Parathyroid adenoma (tissue), 2 donors: ENCODE results near the gene ERCC4.

Source experiments
- H2AFZ ChIP-seq: fragments of 300-600 bp; sonication (generic); one replicate; pipeline ENCODE4 v1.7.0; 2017; ENCODE audit warnings: antibody characterized with exemption, mild to moderate bottlenecking
- H3K27ac ChIP-seq: fragments of 300-600 bp; sonication (generic); one replicate; pipeline ENCODE4 v1.7.0; 2017
- H3K27me3 ChIP-seq: fragments of 300-600 bp; sonication (generic); one replicate; pipeline ENCODE4 v1.7.0; 2017; ENCODE audit warnings: low read length; ENCODE audit not compliant: control insufficient read depth, insufficient read depth
- H3K36me3 ChIP-seq: fragments of 300-600 bp; sonication (generic); one replicate; pipeline ENCODE4 v1.7.0; 2017; ENCODE audit warnings: low read length; ENCODE audit not compliant: control insufficient read depth, insufficient read depth
- H3K4me1 ChIP-seq: fragments of 300-600 bp; sonication (generic); one replicate; pipeline ENCODE4 v1.7.0; 2017; ENCODE audit warnings: control low read depth
- H3K4me2 ChIP-seq: fragments of 300-600 bp; sonication (generic); one replicate; pipeline ENCODE4 v1.7.0; 2017; ENCODE audit warnings: low read length
- H3K4me3 ChIP-seq: fragments of 300-600 bp; sonication (generic); one replicate; pipeline ENCODE4 v1.7.0; 2017; ENCODE audit warnings: low read depth, low read length
- H3K79me2 ChIP-seq: fragments of 300-600 bp; sonication (generic); one replicate; pipeline ENCODE4 v1.7.0; 2017; ENCODE audit warnings: control low read depth
- H3K9ac ChIP-seq: fragments of 300-600 bp; sonication (generic); one replicate; pipeline ENCODE4 v1.7.0; 2017; ENCODE audit warnings: mild to moderate bottlenecking
- H3K9me3 ChIP-seq: fragments of 300-600 bp; sonication (generic); one replicate; pipeline ENCODE4 v1.7.0; 2017; ENCODE audit warnings: low read length; ENCODE audit not compliant: control insufficient read depth
- TF ChIP-seq, protein P1 (sequence below): fragments of 300-600 bp; sonication (generic); IDR thresholded peaks from one replicate; pipeline ENCODE4 v1.7.0; 2017; ENCODE audit warnings: antibody characterized with exemption, mild to moderate bottlenecking
- donor health status: primary hyperparathyroidism.

The ERCC4 gene

DNA sequence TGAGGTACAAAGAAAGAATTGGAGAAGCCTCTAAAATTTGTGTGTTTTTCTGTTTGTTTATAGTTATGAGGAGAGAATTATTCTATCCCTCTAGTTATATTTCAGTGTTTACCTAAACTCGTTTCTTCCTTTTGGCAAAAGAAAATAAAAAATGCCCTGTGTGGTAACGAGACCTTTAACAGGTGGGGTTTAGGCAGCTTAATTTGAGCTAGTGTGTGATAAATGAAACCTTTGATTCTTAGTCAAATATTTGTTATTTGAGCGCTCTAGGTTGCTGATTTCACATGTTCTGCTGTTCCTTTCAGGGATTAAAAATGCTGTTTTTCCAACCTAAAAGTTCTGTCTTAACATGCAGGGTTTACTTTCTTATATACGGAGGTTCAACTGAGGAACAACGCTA is 17.5 kb downstream of the ERCC4 start:
- Histone ChIP-seq H3K27ac (no peak overlapping the region), H3K4me3 (no peak overlapping the region)

DNA sequence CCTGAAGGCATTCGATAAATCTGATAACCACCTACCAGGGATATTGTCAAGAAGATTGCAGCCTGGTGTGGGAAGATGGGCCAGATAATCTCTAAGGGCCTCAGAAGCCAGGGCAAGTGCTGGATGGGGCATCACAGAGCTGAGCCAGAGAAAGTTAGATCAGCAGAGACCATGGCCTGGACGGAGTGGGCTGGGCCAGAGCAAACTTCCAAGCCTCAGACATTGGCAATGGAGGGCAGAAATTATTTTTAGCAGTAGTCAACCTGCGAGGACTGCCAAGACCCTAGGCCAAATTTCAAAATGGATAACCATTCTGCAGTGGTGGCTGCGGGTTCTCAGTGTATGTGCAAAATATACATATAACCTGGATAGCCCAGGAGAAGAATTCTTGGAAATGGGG is 18.5 kb downstream of the ERCC4 start:
- Histone ChIP-seq H3K79me2 (no peaks in the 10 kb centered on the region), H3K4me3 (no peak overlapping the region), H3K9me3 (no peaks in the 10 kb centered on the region), H3K27ac (no peak overlapping the region), H3K4me2 (no peak overlapping the region), H3K9ac (no peak overlapping the region), H3K36me3 (no peaks in the 10 kb centered on the region), H3K27me3 (no peaks in the 10 kb centered on the region), H2AFZ (no peak overlapping the region), H3K4me1 (peaks cover 4% of the 10 kb centered on the region)
- TF ChIP-seq, protein P1, sequence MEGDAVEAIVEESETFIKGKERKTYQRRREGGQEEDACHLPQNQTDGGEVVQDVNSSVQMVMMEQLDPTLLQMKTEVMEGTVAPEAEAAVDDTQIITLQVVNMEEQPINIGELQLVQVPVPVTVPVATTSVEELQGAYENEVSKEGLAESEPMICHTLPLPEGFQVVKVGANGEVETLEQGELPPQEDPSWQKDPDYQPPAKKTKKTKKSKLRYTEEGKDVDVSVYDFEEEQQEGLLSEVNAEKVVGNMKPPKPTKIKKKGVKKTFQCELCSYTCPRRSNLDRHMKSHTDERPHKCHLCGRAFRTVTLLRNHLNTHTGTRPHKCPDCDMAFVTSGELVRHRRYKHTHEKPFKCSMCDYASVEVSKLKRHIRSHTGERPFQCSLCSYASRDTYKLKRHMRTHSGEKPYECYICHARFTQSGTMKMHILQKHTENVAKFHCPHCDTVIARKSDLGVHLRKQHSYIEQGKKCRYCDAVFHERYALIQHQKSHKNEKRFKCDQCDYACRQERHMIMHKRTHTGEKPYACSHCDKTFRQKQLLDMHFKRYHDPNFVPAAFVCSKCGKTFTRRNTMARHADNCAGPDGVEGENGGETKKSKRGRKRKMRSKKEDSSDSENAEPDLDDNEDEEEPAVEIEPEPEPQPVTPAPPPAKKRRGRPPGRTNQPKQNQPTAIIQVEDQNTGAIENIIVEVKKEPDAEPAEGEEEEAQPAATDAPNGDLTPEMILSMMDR = no peak

More for the DNA sequence above, 17.5 kb downstream of the ERCC4 start:
- Histone ChIP-seq H3K36me3 (no peaks in the 10 kb centered on the region), H3K9me3 (no peaks in the 10 kb centered on the region), H3K27me3 (no peaks in the 10 kb centered on the region), H2AFZ (no peak overlapping the region), H3K9ac (no peak overlapping the region), H3K4me1 (peaks cover 4% of the 10 kb centered on the region), H3K4me2 (no peak overlapping the region), H3K79me2 (no peaks in the 10 kb centered on the region)
- TF ChIP-seq, protein P1 = no peak

DNA sequence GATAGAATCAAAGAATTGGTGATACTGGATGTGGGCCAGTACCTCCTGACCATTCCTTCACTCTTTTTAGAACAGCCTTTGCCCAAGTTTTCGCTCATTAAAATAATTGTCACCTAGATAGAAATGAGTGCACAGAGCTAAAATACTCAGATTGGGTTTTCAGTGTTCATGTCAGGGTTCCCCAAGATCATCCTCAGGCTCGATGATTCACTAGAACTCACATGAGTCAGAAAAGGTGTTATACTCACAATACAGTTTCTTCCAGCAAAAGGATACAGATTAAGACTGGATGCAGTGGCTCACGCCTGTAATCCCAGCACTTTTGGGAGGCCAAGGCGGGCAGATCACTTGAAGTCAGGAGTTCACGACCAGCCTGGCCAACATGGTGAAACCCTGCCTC is 19.9 kb downstream of the ERCC4 start:
- Histone ChIP-seq H3K9me3 (no peaks in the 10 kb centered on the region), H3K79me2 (no peaks in the 10 kb centered on the region), H2AFZ (no peak overlapping the region), H3K36me3 (no peaks in the 10 kb centered on the region), H3K4me1 (peaks cover 4% of the 10 kb centered on the region), H3K27me3 (no peaks in the 10 kb centered on the region), H3K4me3 (no peak overlapping the region), H3K27ac (no peak overlapping the region), H3K4me2 (no peak overlapping the region), H3K9ac (no peak overlapping the region)
- TF ChIP-seq, protein P1 = no peak

DNA sequence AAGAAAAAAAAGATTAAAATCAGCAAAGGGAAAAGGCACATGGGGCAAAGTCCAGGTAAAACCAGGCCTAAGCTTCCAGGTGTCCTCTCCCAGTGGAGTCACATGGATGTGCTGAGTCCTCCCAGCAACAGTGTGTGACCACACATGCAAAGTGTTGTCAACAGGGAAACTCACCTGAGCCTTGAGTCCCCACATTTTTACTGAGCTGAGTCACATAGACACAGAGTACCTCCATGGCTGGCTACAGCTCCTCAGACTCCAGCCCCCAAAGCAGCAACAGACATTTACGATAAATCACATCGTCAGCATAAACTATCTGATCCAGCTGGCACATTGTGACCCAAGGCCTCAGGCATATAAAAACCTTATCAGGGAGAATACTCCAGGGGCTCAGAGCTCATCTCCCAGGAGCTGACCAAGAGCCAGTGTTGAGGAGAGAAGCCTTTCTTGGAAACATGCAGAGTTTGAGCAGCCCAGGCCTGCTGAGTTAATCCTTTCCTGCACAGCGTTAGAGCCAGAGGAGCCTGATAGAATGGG is 20.5 kb downstream of the ERCC4 start:
- no peak overlapping the region for H3K4me2 ChIP-seq
- H3K79me2 ChIP-seq = no peaks in the 10 kb centered on the region
- no peaks in the 10 kb centered on the region for H3K36me3 ChIP-seq
- no peak overlapping the region for H3K27ac ChIP-seq
- TF ChIP-seq, protein P1 = no peak
- H3K27me3 ChIP-seq = no peaks in the 10 kb centered on the region
- no peaks in the 10 kb centered on the region for H3K9me3 ChIP-seq
- H3K9ac ChIP-seq = no peak overlapping the region
- H2AFZ ChIP-seq = no peak overlapping the region
- H3K4me3 ChIP-seq = no peak overlapping the region
- peaks cover 4% of the 10 kb centered on the region for H3K4me1 ChIP-seq

DNA sequence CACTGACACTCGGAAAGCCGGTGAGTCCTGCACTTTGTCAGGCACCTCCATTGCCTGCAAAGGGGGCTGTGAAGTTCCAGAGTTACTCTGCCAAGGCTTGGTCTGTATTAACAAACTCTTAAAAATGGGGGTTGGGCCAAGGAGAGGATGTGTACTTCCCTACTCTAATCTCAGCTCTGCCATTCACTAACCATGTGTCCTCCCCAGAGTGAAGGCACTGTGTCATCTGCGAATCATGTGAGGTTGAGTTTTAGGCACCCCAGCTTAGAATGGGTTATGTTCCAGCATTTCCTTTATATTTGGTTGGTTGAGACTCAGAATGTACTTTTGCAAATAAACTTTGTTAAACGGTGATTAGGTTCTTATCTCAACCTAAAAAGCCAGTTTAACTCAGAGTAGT is 24.9 kb downstream of the ERCC4 start:
- Histone ChIP-seq H3K27ac (no peak overlapping the region), H3K4me1 (peaks cover 4% of the 10 kb centered on the region), H3K27me3 (no peaks in the 10 kb centered on the region), H3K9ac (no peak overlapping the region), H2AFZ (no peak overlapping the region), H3K4me3 (no peak overlapping the region), H3K4me2 (no peak overlapping the region), H3K9me3 (no peaks in the 10 kb centered on the region), H3K79me2 (no peaks in the 10 kb centered on the region), H3K36me3 (no peaks in the 10 kb centered on the region)
- TF ChIP-seq, protein P1 = no peak
